Osteocyte (in vitro differentiated cells): Measurements from ENCODE around the gene DBN1. TPM values are rescaled to one million over a fixed set of nuclear protein-coding genes. Genes with fewer than 3 reads are reported as not detected.

ENCODE experiments used
- DNase-seq: peaks from one replicate; pipeline ENCODE4 v3.0.0; 2021; ENCODE audit warnings: mixed read lengths; ENCODE audit not compliant: unreplicated experiment; ENCODE audit errors: extremely low spot score
- H3K27ac Mint-ChIP-seq: one replicate; pipeline ENCODE4 v1.8.0; 2021; ENCODE audit warnings: mild to moderate bottlenecking, mixed read lengths; ENCODE audit not compliant: unreplicated experiment
- H3K27me3 Mint-ChIP-seq: one replicate; pipeline ENCODE4 v1.8.0; 2021; ENCODE audit warnings: mixed read lengths; ENCODE audit not compliant: unreplicated experiment
- H3K36me3 Mint-ChIP-seq: one replicate; pipeline ENCODE4 v1.8.0; 2021; ENCODE audit warnings: mixed read lengths; ENCODE audit not compliant: unreplicated experiment
- H3K4me1 Mint-ChIP-seq: one replicate; pipeline ENCODE4 v1.8.0; 2021; ENCODE audit warnings: mixed read lengths; ENCODE audit not compliant: unreplicated experiment
- H3K4me3 Mint-ChIP-seq: one replicate; pipeline ENCODE4 v1.8.0; 2021; ENCODE audit warnings: mild to moderate bottlenecking, moderate library complexity, mixed read lengths; ENCODE audit not compliant: unreplicated experiment
- H3K9me3 Mint-ChIP-seq: one replicate; pipeline ENCODE4 v1.8.0; 2021; ENCODE audit warnings: mixed read lengths; ENCODE audit not compliant: unreplicated experiment
- CTCF ChIP-seq: fragments of 200-600 bp; sonication (generic); IDR thresholded peaks from 2 replicates; pipeline ENCODE4 v1.5.0; 2021; ENCODE audit warnings: antibody characterized with exemption, mild to moderate bottlenecking, moderate library complexity
- total RNA-seq: library from RNA; stranded (reverse); gene quantifications from 2 replicates; pipeline ENCODE4 v1.2.1, GENCODE V29; 2021

DBN1 gene
- total RNA-seq, 1 donor from 2014 or later, result 248 TPM

GRCh38 chr5:177493795-177494345 lies 20.4 kb upstream of the DBN1 start:
- TF ChIP-seq CTCF, result no peak
- Mint-ChIP-seq H3K9me3 (no peaks in the 10 kb centered on the region), H3K4me1 (peaks cover 62% of the 10 kb centered on the region), H3K27me3 (no peaks in the 10 kb centered on the region), H3K27ac (peak overlapping the region; percentile 91), H3K4me3 (no peak overlapping the region), H3K36me3 (peaks cover 14% of the 10 kb centered on the region)
- no peak for DNase-seq

GRCh38 chr5:177492841-177493240 lies 19.4 kb upstream of the DBN1 start:
- H3K9me3 Mint-ChIP-seq, result no peaks in the 10 kb centered on the region
- peak overlapping the region; percentile 14 for H3K4me3 Mint-ChIP-seq
- peak overlapping the region; percentile 91 for H3K27ac Mint-ChIP-seq

GRCh38 chr5:177491983-177492746 lies 18.7 kb upstream of the DBN1 start:
- TF ChIP-seq CTCF, result no peak
- no peak for DNase-seq
- Mint-ChIP-seq H3K4me1 (peaks cover 49% of the 10 kb centered on the region), H3K36me3 (peaks cover 24% of the 10 kb centered on the region), H3K27me3 (no peaks in the 10 kb centered on the region), H3K4me3 (no peak overlapping the region), H3K9me3 (no peaks in the 10 kb centered on the region), H3K27ac (peak overlapping the region; percentile 91)

More at GRCh38 chr5:177492841-177493240, 19.4 kb upstream of the DBN1 start:
- H3K27me3 Mint-ChIP-seq, result no peaks in the 10 kb centered on the region
- TF ChIP-seq CTCF, result no peak
- peaks cover 52% of the 10 kb centered on the region for H3K4me1 Mint-ChIP-seq
- peaks cover 20% of the 10 kb centered on the region for H3K36me3 Mint-ChIP-seq
- DNase-seq, result no peak

- Mint-ChIP-seq H3K9me3 (no peaks in the 10 kb centered on the region), H3K27me3 (no peaks in the 10 kb centered on the region), H3K4me1 (peaks cover 51% of the 10 kb centered on the region), H3K27ac (peak overlapping the region; percentile 84), H3K4me3 (no peak overlapping the region), H3K36me3 (peaks cover 25% of the 10 kb centered on the region)
- TF ChIP-seq CTCF, result peak; percentile 96
- DNase-seq, result peak; percentile 93
These were observed 18.1 kb upstream of the DBN1 start for GRCh38 chr5:177491429-177491945.

GRCh38 chr5:177490992-177491391 lies 17.6 kb upstream of the DBN1 start:
- Mint-ChIP-seq H3K36me3 (peaks cover 25% of the 10 kb centered on the region), H3K4me3 (no peak overlapping the region)

More at GRCh38 chr5:177490992-177491391, 17.6 kb upstream of the DBN1 start:
- no peaks in the 10 kb centered on the region for H3K9me3 Mint-ChIP-seq
- H3K27ac Mint-ChIP-seq, result peak overlapping the region; percentile 84
- H3K4me1 Mint-ChIP-seq, result peaks cover 47% of the 10 kb centered on the region
- no peak for TF ChIP-seq CTCF
- no peak for DNase-seq
- no peaks in the 10 kb centered on the region for H3K27me3 Mint-ChIP-seq
